ENCODE measurements around the gene AMBRA1.

AMBRA1 gene

GRCh38 chr11:46593550-46594373 is at the start of gene AMBRA1:
Gene AMBRA1 (minus strand): TSS chr11:46594023. CDS start chr11:46548380, 45,643 bp downstream.
- peak; percentile 77 to 78 for DNase-seq

GRCh38 chr11:46643531-46643930 is 49.7 kb upstream of the AMBRA1 start:
- DNase-seq, result no peak

GRCh38 chr11:46642627-46643335 is 49.0 kb upstream of the AMBRA1 start:
- DNase-seq, result no peak

- DNase-seq, result no peak
These were observed 47.8 kb upstream of the AMBRA1 start for GRCh38 chr11:46641639-46642038.

- no peak for DNase-seq
These were observed 46.4 kb upstream of the AMBRA1 start for GRCh38 chr11:46640036-46640788.

GRCh38 chr11:46639197-46639839 is 45.5 kb upstream of the AMBRA1 start:
- DNase-seq, result no peak

- DNase-seq, result no peak
These were observed 43.7 kb upstream of the AMBRA1 start for GRCh38 chr11:46637546-46637945.

GRCh38 chr11:46635557-46636139 is 41.8 kb upstream of the AMBRA1 start:
- DNase-seq, result no peak

- DNase-seq, result no peak
These were observed 39.7 kb upstream of the AMBRA1 start for GRCh38 chr11:46633291-46634217.

GRCh38 chr11:46632502-46632901 is 38.7 kb upstream of the AMBRA1 start:
- DNase-seq, result no peak

GRCh38 chr11:46631676-46632075 is 37.9 kb upstream of the AMBRA1 start:
- DNase-seq, result no peak

GRCh38 chr11:46630237-46630636 is 36.4 kb upstream of the AMBRA1 start:
- no peak for DNase-seq

GRCh38 chr11:46628961-46629360 is 35.1 kb upstream of the AMBRA1 start:
- DNase-seq, result no peak

GRCh38 chr11:46625406-46625805 is 31.6 kb upstream of the AMBRA1 start:
- DNase-seq, result no peak

GRCh38 chr11:46618837-46619236 is 25.0 kb upstream of the AMBRA1 start:
- DNase-seq, result no peak

- no peak for DNase-seq
These were observed 24.1 kb upstream of the AMBRA1 start for GRCh38 chr11:46617972-46618314.

GRCh38 chr11:46617134-46617971 is 23.5 kb upstream of the AMBRA1 start, which contains the start of the genes ATG13 and HARBI1:
Gene ATG13 (plus strand): TSS chr11:46617553. CDS start chr11:46644292, 26,739 bp downstream.
Gene HARBI1 (minus strand): TSS chr11:46617227. CDS start chr11:46616237, 990 bp downstream.
- peak; percentile 85 to 89 for DNase-seq

- no peak for DNase-seq
These were observed 22.8 kb upstream of the AMBRA1 start for GRCh38 chr11:46616551-46617133.

GRCh38 chr11:46615756-46616155 is 21.9 kb upstream of the AMBRA1 start:
- DNase-seq, result no peak

GRCh38 chr11:46612326-46612725 is 18.5 kb upstream of the AMBRA1 start:
- no peak for DNase-seq

Measured in NCI-H187 (cell line).